GM21360 (cell line): ENCODE measurements around the gene LYZL4.

Experiments
- ATAC-seq: cut with Tn5 transposase; IDR thresholded peaks from one replicate; pipeline ENCODE4 v1.9.1; 2021; ENCODE audit warnings: mild to moderate bottlenecking, moderate library complexity; ENCODE audit not compliant: unreplicated experiment

LYZL4 gene

GRCh38 chr3:42410370-42411131 is at the start of gene LYZL4:
Gene LYZL4, minus strand, starts transcription at chr3:42410610. Its CDS starts 3,359 bp downstream, at chr3:42407251.
- ATAC-seq: no peak

GRCh38 chr3:42459151-42459550 is 48.7 kb upstream of the LYZL4 start:
- ATAC-seq: no peak

- no peak for ATAC-seq
Observed at GRCh38 chr3:42456211-42456610, 45.8 kb upstream of the LYZL4 start.

- ATAC-seq: no peak
Observed at GRCh38 chr3:42451546-42452230, 41.3 kb upstream of the LYZL4 start.

GRCh38 chr3:42451116-42451515 is 40.7 kb upstream of the LYZL4 start:
- ATAC-seq: no peak

- no peak for ATAC-seq
Observed at GRCh38 chr3:42450567-42450966, 40.2 kb upstream of the LYZL4 start.

DNA sequence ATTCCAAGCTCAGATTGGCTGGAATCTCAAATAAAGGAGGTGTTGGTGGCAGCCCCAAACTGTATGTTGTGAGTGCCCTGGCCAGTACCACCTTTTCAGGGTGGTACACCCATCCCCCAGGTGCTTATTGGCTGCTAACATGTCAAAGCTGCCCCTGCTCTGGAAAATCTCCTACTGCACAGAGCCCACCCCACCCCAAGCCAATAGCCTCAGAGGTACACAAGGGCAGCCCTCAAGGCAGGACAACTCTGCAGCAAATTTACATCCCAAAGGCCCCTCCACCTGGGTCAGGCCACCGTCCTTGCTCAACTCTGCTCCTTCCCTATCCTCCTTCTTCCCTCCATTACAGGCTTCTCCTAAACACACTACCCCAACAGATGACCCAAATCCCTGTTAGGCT is 37.1 kb upstream of the LYZL4 start:
- no peak for ATAC-seq

GRCh38 chr3:42446111-42447050 is 36.0 kb upstream of the LYZL4 start:
- no peak for ATAC-seq

DNA sequence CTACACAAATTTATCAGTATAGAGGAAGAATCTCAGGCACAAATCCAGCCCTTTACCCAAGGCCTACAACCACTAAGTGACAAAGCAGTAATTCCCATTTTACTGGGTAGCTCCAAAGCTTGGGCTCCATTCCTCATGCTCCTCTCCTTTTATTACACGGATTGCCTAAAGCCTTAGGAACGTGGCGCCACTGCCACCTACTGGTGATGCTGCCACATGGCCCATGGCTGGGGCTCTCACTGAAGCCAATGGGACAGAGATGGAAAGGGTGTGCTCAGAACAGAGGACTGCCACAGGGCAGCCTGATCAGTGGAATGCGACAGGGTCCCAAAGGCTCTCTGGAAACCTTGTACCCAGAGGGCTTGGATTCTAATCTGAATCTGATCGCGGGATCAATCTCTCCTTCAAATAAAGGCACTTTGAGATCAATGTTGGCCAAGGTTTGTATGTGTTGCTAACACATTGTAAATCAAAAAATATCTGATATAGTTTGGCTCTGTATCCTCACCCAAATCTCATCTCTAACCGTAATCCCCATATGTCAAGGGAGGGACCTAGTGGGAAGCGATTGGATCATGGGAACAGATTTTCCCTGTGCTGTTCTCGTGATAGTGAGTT is 33.5 kb upstream of the LYZL4 start:
- ATAC-seq: peak; percentile 70

- no peak for ATAC-seq
Observed at GRCh38 chr3:42443292-42443691, 32.9 kb upstream of the LYZL4 start.

GRCh38 chr3:42442640-42443039 is 32.2 kb upstream of the LYZL4 start:
- no peak for ATAC-seq

- no peak for ATAC-seq
Observed at GRCh38 chr3:42441791-42442190, 31.4 kb upstream of the LYZL4 start.

- ATAC-seq: no peak
Observed at GRCh38 chr3:42440924-42441323, 30.5 kb upstream of the LYZL4 start.

DNA sequence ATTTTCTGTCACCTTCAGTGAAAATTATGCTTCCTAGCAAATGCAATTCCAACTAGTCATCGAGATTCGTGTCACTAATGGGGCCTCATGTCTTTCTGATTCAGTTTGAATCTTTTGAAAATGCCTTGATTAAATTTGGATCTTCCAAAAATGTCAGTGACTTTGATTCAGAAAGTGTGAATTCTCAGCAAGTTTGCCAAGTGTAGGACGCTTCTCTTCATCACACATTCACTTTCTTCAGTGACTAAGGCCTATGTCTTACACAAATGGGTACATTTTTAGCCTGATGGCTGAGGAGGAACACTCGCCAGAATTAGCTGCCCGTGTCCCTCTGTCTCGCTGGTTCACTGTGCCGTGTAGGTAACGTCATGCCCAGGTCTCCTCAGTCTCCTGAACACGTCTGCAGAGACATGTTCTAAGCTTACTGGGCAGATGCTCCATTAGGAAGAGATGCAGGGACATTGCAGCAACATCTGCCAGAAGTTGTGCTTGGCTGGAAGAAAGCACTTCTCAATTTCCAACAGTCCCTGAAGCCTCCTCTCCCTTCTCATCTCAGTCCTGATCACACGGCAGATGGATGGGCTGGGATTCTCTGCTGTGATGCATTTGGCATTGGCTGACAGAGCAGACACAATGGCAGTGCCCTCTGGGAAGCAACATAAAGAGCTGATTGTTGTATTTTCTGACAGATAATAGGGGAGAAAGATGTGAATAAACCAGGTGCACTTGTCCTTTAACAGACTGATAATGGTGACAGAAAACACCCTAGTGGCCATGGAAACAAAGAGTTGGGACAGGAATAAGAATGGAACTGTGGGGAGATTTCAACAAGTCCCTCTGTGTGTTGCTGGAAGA is 29.1 kb upstream of the LYZL4 start:
- ATAC-seq: no peak

DNA sequence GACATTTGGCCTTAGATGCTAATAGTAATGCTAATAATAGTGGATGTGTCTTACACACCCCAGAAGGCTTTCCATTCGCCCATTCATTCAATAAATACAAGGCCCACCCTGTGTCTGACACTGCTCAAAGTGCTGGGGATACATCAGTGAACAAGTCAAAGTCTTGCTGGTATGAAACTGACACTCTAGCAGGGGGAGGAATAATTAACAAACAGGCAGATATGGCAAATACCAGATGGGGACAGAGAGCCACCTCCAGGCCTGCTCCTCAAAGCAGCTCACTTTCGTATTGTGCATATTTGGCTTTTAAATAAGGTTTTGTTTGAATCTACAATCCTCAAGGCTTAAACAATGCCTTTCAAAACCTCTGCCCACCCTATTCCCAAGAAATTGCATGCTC is 28.3 kb upstream of the LYZL4 start:
- peak; percentile 34 for ATAC-seq

DNA sequence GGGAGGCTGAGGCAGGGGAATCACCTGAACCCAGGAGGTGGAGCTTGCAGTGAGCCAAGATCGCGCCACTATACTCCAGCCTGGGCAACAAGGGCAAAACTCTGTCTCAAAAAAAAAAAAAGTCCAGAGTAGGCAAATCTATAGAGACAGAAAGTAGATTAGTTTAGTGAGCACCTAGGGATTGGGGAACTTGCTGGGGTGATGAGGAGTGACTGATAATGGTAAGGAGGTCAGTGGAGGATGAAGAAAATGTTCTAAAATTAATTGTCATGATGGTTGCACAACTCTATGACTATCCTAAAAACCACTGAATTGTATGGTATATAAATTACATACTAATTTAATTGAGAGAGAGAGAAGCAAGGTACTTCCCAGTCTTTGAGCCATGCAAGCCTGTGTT is 27.8 kb upstream of the LYZL4 start:
- ATAC-seq: peak; percentile 54

DNA sequence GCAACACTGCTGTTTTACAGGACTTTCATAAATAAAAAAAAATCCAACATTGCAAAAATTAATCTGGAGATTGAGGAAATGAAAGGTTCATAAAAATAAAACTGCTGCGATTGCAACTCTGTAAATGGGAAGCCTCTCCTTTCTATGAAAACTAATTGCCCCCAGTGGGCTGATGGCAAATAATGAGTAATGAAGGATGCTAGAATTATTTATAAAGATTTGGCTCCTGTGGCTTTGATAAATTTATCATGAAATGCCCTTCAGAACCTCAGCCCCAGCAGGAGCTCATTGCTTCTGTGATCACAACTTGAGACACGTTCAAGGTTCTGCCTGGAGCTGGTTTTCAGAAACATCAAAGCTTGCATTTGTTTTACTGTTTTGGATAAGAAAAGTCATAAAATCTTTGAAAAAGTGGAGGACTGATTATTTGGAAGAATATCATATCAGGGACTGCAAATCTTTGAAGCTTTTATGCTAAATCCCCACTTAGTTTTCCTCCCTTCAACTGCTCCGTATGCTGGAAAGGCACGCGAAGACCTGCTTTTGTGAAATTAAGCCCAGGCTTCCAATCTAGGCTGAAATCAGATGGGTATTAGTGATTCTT is 24.5 kb upstream of the LYZL4 start:
- no peak for ATAC-seq

DNA sequence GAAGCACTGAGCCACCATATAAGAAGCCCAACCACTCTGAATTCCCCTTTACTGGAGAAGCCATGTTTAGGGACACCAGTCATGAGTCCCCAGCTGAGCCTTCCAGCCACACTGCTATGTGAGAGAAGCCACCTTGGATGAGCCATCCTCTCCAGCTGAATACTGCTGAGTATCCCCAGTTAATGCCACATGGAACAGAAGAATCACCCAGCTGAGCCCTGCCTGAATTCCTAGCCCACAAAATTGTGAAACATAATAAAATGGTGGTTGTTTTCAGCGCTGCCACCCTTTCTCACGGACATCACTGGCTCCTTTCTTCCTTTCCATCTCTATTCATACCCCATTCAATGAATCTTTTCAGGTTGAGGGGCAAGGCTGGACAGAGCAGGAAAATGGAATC is 22.1 kb upstream of the LYZL4 start:
- no peak for ATAC-seq

DNA sequence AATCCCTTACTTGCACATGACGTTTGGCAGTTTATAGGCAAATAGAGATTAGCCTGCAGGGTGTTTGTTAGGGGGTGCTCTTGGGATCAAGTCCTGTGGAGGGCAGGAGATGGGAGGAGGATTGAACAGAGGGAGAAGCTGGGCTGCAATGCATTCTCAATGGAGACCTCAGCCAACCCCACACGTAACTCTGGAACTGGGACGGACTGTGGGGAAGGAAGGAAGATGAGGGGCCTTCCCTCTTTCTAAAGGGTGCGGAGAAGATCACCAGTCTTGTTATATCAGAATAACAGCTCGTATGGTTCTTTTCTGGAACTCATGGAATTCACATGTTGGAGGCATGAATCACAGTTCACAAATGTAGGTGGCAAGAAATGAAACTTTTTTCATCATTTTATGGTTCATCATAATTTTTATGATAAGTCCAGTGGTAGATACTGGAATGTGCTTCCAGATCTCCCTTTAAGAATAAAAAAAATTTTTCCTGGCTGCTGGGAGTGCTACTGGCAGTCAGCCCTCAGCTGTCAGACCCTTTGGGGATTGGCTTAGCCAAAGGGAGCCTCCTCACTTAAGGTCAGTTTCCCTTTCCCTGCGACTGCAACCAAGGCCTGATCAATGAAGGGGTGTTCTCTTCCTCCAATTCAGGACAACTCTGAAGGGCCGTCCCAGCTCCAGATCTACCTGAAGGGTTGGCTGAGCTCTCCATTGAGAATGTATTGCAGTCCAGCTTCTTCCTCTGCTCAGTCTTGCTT is 20.5 kb upstream of the LYZL4 start:
- ATAC-seq: no peak
